Subcutaneous adipose tissue (tissue), 4 donors: ENCODE data around the gene EVA1C. TPM values are rescaled to one million over a fixed set of nuclear protein-coding genes. Genes with fewer than 3 reads are reported as not detected.

Experiments
- small RNA-seq: library from RNA; depleted of rRNA; stranded (forward); fragments of <200 nt; gene quantifications from one replicate; pipeline ENCODE3, GENCODE V24; 2016
- total RNA-seq, 4 donors: library from RNA; depleted of rRNA; stranded (reverse); fragments of >200 nt; gene quantifications; one replicate each; pipeline ENCODE4 v1.1.0, GENCODE V29; 2016
- TF ChIP-seq, protein P1 (sequence below): fragments of 450-650 bp; IDR thresholded peaks from one replicate; pipeline ENCODE4 v1.5.1; 2016; ENCODE audit warnings: low read depth, mild to moderate bottlenecking, control low read depth, antibody characterized with exemption, moderate library complexity

Gene EVA1C
- total RNA-seq, 4 donors from 2014 or later = 20.1 to 56.1 (median 32.9) TPM

DNA sequence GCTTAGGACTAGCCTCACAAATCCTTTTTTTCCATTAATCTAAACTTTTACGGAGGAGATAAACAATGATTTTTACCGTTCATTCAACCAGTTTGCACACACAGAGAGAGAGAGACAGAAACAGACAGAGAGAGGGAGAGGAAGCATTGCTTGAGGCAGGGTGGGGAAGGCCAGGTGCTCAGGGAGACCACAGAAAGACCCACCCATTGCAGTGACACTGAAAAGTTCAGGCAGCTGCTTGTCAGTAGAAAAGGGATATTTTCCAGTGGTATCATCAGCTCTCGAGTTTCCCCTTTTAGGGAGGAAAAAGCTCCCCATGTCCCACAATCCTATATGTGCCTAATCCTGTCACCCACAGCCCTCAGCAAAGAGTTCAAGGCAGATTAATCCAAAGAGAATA is 145.6 kb downstream of the EVA1C start:
- TF ChIP-seq, protein P1, sequence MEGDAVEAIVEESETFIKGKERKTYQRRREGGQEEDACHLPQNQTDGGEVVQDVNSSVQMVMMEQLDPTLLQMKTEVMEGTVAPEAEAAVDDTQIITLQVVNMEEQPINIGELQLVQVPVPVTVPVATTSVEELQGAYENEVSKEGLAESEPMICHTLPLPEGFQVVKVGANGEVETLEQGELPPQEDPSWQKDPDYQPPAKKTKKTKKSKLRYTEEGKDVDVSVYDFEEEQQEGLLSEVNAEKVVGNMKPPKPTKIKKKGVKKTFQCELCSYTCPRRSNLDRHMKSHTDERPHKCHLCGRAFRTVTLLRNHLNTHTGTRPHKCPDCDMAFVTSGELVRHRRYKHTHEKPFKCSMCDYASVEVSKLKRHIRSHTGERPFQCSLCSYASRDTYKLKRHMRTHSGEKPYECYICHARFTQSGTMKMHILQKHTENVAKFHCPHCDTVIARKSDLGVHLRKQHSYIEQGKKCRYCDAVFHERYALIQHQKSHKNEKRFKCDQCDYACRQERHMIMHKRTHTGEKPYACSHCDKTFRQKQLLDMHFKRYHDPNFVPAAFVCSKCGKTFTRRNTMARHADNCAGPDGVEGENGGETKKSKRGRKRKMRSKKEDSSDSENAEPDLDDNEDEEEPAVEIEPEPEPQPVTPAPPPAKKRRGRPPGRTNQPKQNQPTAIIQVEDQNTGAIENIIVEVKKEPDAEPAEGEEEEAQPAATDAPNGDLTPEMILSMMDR = no peak

DNA sequence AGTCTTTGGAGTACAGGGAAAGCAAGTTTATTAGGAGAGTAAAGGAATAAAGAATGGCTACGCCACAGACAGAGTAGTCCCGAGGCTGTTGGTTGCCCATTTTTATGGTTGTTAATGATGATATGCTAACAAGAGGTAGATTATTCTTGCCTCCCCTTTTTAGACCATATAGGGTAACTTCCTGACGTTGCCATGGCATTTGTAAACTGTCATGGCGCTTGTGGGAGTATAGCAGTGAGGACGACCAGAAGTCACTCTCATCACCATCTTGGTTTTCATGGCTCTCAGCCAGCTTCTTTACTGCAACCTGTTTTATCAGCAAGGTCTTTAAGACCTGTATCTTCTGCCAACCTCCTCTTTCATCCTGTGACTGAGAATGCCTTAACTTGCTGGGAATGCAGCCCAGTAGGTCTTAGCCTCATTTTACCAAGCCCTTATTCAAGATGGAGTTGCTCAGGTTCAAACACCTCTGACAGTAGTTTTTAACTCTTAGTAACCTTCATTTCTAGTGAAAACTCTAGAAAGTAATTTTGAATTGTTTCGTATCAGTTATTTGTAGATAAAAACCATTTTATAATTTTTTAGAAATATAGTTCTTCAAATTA is 146.6 kb downstream of the EVA1C start:
- TF ChIP-seq, protein P1 = no peak

DNA sequence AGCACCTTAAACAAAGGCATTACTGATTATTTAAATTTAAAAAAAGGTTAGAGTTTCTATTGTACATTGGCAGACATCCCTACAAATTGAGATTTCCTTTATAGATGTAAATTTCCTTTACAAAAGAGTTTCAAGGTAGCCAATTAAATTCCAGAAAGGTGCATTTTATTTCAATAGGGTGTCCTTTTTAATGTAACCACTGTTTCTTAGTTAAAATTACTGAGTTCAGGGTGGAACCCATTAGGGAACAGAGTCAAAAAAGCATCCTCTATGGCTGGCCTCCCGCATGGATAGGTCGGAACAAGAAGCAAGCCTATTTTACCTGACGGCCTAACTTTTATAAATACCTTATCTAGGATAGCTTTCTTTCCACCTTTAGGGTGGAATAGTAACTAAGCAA is 148.4 kb downstream of the EVA1C start:
- TF ChIP-seq, protein P1 = no peak

DNA sequence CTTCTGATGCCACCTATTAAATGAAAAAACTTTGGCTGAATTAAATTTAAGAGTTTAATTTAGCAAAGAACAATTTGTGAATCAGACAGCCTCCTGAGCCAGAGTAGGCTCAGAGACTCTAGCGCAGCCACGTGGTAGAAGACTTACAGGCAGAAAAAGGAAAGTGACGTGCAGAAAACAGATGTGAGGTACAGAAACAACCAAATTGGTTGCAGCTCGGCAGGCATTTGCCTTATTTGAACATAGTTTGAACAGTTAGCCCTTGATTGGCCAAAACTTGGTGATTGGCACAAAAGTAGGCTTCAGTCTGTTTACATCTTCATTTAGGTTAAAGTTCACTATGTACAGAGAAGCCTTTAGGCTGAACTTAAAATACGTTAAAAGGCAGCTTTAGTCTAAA is 149.9 kb downstream of the EVA1C start:
- TF ChIP-seq, protein P1 = no peak

DNA sequence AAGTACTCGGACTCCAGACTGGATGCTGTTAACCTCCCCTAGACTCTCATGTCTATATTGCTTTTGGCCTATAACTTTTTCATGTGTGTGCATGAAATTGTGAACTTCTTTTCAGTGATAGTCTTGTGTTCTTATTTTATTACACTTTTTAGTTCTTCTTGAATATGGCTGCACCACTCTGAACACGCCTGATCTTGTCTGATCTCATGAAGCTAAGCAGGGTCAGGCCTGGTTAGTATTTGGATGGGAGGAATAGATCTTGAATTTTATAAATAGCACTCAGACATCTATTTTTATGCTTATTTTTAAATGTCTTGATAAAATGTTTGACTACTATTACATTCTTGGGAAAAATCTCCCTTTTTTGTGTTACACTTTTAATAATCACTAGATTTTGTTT is 150.4 kb downstream of the EVA1C start:
- TF ChIP-seq, protein P1 = no peak

Small RNA genes within 50 kb of the gene (small RNA-seq; reads per million reads assigned to genes)
- not detected for gene RF00438
- not detected for gene RNA5SP490
- gene SNORA80A = 68.2 reads per million, percentile 97 among the genes with 10 or more reads in this experiment

Other genes with a start within 250 kb of the EVA1C start
- gene MIS18A, start 133.7 kb upstream of the EVA1C start, total RNA-seq = 1 to 10 TPM; 3.9 to 8.1 (median 4.9) TPM
- 10 to 100 TPM; 22.4 to 65.2 (median 33.6) TPM for gene MRAP, start 113.9 kb upstream of the EVA1C start, total RNA-seq
- gene URB1, start 19.7 kb upstream of the EVA1C start, total RNA-seq = 10 to 100 TPM in 3 of 4 donors, 1 to 10 TPM in 1; 9.3 to 18.6 (median 14.2) TPM
- not detected for gene TCP10L, start 172.8 kb downstream of the EVA1C start, total RNA-seq
- gene CFAP298, start 199.7 kb downstream of the EVA1C start, total RNA-seq = 10 to 100 TPM; 10.7 to 16.5 (median 13.6) TPM